DMS53 treated with DMSO at 0.1 percent for 48 hours (cell line): ENCODE measurements around the gene PSORS1C2.
"Not testable (repeated sequence)": the region's sequence is repeated elsewhere in the genome, so short reads cannot be mapped to it uniquely, and the experiment has no call there.

ENCODE experiments used
- DNase-seq: peaks from one replicate; lab custom pipeline; 2025; ENCODE audit not compliant: unreplicated experiment; lab: John Stamatoyannopoulos, UW

PSORS1C2 gene

GRCh38 chr6:31138982-31139381 lies at the start of gene PSORS1C2:
Gene PSORS1C2, minus strand, starts transcription at chr6:31139066. Its CDS starts 40 bp downstream, at chr6:31139026.
- DNase-seq, result no peak

DNA sequence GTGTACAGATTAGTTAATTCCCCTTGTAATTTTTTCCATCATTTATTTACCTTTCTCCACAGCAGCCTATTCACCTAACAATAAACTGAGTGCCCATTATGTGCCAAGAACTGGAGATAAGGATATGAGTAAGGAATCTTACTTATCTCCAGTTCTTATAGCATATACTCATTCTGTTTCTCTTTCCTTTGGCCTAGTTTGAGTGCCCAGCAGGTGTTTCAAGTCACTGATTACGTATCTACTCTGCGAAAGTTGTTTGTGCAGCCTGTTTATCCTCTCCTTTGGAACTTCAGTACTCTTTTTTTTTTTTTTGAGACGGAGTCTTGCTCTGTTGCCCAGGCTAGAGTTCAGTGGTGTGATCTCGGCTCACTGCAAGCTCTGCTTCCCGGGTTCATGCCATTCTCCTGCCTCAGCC lies 48.9 kb upstream of the PSORS1C2 start:
- DNase-seq, result no peak

DNA sequence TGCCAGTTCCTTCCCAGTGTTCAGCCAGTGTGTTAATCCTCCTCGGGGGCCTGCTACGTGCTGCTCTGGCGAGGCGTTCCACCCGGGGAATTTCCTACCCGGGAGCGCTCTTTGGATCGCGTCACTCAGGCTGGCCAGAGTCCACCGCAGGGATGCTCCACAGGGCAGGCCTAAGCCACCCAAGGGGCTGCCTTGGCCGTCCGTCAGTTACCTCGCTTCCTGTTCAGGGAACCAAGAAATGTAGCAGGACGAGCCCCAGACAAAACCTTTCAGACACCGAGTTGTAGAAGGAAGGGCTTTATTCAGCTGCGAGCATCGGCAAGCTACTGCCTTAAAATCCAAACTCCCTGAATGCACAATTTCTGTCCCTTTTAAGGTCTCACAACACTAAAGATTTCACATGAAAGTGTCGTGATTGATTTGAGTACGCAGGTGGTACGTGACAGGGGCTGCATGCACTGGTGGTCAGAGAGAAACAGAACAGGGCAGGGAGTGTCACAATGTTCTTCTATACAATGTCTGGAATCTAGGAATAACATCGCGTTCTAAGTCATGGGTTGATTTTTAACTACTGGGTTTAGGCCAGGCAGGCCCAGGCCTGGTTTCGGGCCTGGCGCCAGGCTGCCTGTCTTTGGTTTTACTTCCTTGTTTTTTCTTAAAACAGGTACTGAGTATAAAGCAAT lies 47.3 kb upstream of the PSORS1C2 start:
- DNase-seq, result no peak

DNA sequence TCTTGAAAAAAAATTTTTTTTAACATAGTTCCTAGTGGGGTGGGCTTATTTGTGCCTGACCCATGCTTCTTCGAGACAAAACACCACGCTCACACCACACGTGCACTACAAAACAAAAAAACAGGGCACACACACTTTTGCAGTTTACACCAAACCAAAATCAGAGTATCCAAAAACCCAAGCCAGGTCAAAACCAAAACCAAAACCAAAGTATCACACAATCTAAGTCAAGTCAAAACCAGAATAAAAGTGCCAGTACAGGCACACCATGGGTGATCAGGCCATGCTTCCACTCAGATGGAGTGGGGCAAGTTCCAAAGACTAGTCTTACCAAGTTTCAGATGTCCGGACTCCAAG lies 46.8 kb upstream of the PSORS1C2 start:
- not testable (repeated sequence) for DNase-seq

DNA sequence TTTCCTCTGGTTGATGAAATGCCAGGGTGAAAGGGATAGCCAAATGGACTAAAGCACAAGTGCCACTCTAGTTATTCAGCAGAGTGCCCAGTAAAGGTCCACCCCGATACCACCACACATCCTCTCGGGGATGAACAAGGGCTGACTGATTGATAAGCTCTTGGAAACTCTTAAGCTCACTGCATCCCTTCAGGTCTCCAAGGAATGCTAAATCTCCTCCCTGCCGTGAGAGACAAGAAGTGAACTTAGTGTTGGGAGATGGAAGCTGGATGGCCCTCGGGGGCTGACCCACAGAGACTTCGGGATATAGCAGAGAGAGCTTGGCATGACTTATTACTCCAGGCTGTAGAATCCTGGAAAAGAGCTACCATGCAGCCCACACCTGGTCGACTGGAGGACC lies 45.0 kb upstream of the PSORS1C2 start:
- DNase-seq, result not testable (repeated sequence)

DNA sequence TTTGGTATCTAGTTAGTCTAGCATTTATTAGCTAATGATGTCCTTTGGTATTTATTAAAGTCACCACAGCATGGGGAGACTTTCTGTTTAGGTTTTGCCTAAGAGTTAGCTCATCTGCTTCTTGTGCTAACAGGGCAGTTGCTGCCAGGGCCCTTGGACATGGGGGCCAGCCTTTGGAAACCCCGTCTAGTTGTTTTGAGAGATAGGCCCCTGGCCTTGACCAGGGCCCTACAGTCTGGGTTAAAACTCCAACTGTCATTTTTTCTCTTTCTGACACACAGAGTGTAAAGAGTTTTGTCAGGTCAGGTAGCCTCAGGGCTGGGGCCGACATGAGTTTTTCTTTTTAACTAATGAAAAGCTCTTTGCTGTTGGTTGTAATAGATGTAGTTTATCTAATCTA lies 44.4 kb upstream of the PSORS1C2 start:
- DNase-seq, result not testable (repeated sequence)

DNA sequence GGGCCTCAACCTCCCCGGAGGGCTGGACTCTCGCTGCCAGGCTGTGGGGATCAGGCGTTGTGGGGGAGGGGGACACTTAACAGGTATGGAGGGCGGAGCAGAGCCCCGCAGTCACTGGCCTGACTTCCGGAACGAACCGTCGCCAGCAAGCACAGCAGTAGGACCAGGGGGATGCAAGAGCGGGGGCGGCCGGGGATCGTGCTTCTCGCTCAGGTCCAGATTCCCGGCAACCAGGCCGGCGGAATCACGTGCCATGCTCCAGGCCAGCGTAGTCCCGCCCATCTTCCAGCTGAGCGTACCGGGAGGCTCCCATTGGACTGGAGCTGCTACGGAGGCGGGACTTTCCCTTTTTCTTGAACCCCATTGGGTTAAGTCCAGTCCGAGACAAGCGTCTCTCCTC lies 41.6 kb upstream of the PSORS1C2 start:
- DNase-seq, result no peak

- DNase-seq, result no peak
These were observed 41.0 kb upstream of the PSORS1C2 start for GRCh38 chr6:31179896-31180295.

DNA sequence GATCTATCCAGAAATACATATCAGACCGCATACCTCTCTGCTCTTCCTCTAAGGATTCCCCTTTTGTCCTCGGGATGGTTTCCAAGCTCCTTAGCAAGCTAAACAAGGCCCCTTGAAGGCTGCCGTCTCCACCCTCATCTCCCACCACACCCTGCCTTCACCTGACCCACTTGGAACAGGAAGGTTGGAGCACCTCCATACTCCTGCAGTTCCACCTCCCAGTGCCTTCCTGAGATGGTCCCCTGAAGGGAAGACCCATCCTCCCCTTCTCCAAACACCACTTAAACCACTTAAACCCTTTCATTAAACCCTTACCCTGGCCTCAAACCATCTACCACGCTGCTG lies 40.1 kb upstream of the PSORS1C2 start:
- DNase-seq, result no peak

DNA sequence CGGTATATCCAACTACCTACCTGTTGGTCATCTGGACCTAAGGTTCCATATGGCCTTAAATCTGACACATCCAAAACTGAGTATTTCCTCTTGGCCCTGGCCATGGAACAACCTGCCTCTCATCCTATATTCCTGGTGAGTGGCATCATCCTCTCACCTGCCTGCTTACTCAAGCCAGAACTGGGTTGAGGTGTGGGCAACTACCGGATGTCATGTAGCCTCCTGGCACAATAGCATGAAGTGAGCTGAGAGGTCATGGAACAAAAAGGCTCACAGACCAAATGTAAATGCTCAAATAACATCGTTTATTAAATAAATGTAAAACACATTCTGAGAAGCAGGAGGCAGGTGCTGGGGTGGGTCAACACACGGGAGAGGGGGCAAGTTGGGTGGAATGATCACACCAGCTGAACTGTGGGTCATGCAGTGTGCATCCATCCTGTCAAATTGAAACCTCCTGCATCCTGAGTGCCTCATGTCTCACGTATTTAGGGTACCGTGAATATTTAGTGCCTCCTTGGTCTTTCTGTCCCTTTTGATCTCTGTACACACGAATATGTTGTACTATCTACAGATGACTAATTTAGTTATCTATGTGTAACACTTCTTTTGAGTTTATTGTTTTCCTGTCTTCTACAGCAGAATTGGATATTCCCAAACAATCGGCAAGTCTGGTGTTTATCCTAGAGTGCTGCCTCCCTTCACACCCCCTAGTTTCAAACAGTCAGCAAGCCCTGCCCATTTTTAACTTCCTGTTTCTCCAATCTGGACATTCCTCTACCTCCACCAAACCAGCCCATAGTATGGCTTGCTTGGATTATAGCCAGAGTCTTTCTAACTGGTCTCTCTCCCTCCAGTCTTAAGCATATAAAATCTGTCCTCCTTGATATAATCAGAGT lies 39.5 kb upstream of the PSORS1C2 start:
- DNase-seq, result no peak

DNA sequence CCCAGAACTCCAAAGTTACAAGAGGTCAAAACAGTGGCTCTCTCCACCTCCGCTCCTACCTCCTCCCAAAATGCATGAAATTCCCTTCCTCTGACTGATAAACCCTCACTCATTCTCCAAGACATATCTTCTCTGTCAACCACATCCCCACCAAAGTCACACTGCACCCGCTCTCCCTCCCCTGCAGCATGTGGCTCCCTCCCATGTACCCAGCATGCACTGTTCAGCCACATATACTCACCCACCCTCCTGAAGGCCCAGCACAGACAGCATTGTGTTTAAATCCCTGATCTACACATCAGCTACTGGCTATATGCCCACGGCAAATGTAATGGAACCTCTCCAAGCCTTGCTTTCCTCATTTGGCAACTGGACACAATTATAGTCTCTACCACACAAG lies 37.1 kb upstream of the PSORS1C2 start:
- DNase-seq, result no peak

DNA sequence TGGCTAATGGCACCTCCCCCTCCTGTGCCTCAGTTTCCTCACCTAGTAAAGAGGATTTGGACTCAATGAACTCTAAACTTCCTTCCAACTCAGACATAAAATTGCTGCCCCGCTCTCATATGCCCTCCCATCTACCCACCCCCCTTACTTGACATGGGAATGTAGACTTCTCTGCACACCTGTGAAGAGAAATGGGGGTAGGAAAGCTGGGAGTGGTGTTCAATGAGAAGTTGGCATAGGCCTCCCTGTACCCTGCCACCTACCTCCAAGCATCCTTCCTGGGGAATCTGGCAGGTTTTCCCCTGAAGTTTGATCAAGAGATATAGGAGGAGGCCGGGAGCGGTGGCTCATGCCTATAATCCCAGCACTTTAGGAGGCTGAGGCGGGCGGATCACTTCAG lies 35.5 kb upstream of the PSORS1C2 start:
- DNase-seq, result no peak

DNA sequence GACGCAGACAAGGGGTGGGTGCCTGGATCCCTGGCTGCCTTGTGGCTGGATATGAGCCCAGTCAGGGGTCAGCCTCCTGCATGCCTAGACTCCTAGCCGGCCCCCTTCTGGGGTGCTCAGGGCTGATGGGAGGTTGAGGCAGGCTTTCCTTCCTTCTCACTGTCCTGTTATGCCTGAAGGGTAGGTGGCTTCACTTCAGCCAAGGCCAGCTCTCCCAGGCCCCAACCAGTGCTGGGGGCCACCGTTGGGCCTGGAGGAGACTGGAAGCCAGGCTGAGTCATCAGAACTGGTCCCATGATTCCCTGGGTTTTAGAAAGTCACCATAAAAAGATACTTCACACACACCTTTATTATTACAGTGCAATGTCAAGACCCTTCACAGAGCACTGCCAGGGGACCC lies 34.5 kb upstream of the PSORS1C2 start:
- no peak for DNase-seq

DNA sequence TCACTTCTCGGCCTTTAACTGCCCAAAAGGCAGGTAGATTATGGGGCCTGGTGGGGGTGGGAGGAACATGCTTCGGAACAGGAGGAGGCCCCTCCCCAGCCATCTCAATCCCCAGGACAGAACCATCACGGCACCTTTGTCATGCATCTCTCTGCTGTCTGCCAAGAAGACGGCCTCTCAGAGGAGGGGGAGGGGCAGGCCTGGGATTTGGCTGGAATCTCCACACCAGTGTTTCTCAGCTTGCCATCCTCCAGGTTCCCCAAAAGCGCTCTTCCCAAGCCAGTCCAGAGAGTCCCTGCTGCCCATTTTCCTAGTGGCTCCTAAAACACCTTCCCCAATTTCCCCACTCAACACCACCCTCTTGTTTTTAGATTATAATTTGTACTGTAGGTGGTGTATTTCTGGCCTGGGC lies 34.1 kb upstream of the PSORS1C2 start:
- no peak for DNase-seq

GRCh38 chr6:31171931-31172905 lies 33.4 kb upstream of the PSORS1C2 start:
- no peak for DNase-seq

DNA sequence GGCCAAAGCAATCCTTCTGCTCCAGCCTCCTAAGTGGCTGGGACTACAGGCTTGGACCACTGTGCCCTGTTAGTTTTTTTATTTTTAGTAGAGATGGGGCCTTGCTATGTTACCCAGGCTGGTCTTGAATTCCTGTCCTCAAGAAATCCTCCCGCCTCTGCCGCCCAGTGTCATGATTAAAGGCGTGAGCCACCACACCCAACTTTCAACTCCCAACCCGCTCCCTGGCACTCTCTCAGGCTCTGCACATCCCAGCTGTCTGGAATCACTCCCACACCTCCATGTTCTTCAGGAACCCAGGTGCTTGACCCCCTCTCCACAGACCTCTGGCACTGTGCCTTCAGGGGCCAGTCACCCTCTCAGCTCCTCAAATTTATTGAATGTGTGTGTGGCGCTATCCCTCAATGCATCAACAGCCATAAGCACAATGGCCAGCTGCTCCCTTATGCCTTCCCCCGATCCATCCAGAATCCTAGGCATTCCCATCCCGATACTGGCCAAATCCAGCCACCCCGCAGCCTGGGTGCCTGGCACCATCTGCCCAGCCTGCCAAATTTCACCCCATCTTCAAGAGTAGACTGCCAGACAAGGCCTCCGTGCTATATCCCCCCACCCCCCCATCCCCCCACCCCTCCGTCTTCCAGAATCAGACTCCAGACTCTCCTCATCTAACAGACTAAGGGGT lies 32.3 kb upstream of the PSORS1C2 start:
- DNase-seq, result no peak

- no peak for DNase-seq
These were observed 31.7 kb upstream of the PSORS1C2 start, which contains the start of gene POU5F1 for GRCh38 chr6:31170600-31170881. Gene POU5F1, minus strand, starts transcription at chr6:31170682. Its CDS starts 62 bp downstream, at chr6:31170620.

GRCh38 chr6:31169858-31170599 lies 31.2 kb upstream of the PSORS1C2 start:
- DNase-seq, result not testable (repeated sequence)

- DNase-seq, result no peak
These were observed 30.4 kb upstream of the PSORS1C2 start for GRCh38 chr6:31169123-31169857.
